K562 (cell line): ENCODE results near the gene WDFY2. TPM values are rescaled to one million over a fixed set of nuclear protein-coding genes. Genes with fewer than 3 reads are reported as not detected.
A peak's percentile ranks its signal among the peaks of the same experiment; 100 is the strongest.

Source experiments
- ARID4B ChIP-seq: sonication (generic); formaldehyde crosslinking; IDR thresholded peaks from 2 replicates; pipeline ENCODE4 v1.8.0; 2022; ENCODE audit warnings: mild to moderate bottlenecking, missing genetic modification reagents
- BACH1 ChIP-seq: fragments of 200-800 bp; sonication (Bioruptor generic); IDR thresholded peaks from 2 replicates; pipeline ENCODE4 v1.6.1; 2016; ENCODE audit warnings: missing genetic modification characterization, missing compliant biosample characterization
- C11orf30 ChIP-seq: fragments of 450-650 bp; IDR thresholded peaks from 2 replicates; pipeline ENCODE4 v1.6.1; 2016; ENCODE audit warnings: low read depth, mild to moderate bottlenecking
- CBFA2T3 ChIP-seq: fragments of 450-650 bp; IDR thresholded peaks from 2 replicates; pipeline ENCODE4 v1.6.1; 2017
- CTBP1 ChIP-seq: fragments of 450-650 bp; IDR thresholded peaks from 2 replicates; pipeline ENCODE4 v1.6.1; 2016; ENCODE audit warnings: borderline replicate concordance
- FOSL1 ChIP-seq: fragments of 200-800 bp; sonication (Bioruptor generic); conservative IDR thresholded peaks from 2 replicates; pipeline ENCODE4 v1.6.1; 2016; ENCODE audit warnings: missing genetic modification characterization, missing compliant biosample characterization
- HDAC6 ChIP-seq: IDR thresholded peaks from 2 replicates; pipeline ENCODE4 v1.6.1; 2012; ENCODE audit warnings: low read depth, mild to moderate bottlenecking, control low read depth, inconsistent platforms, low read length, moderate library complexity
- JUN ChIP-seq, 2 experiments: sonication (generic) in 1 of 2; formaldehyde crosslinking in 1 of 2; IDR thresholded peaks; 2 replicates each; pipeline versions ENCODE4 v1.6.1 to v1.8.0; 2012 to 2022; ENCODE audit warnings: borderline replicate concordance in 2 of 2, mild to moderate bottlenecking in 2 of 2, improper control_type of control experiment in 1 of 2, low read depth in 1 of 2, low read length in 1 of 2, missing genetic modification reagents in 1 of 2
- LEF1 ChIP-seq: fragments of 450-650 bp; IDR thresholded peaks from 2 replicates; pipeline ENCODE4 v1.6.1; 2016; ENCODE audit warnings: mild to moderate bottlenecking
- MAFK ChIP-seq: IDR thresholded peaks from 2 replicates; pipeline ENCODE4 v1.6.1; 2011; ENCODE audit warnings: low read length, improper control_type of control experiment
- NFE2L1 ChIP-seq: fragments of 450-650 bp; IDR thresholded peaks from 2 replicates; pipeline ENCODE4 v1.6.1; 2016; ENCODE audit warnings: missing genetic modification characterization, low read depth, mild to moderate bottlenecking, missing compliant biosample characterization, moderate library complexity, borderline replicate concordance
- NFYB ChIP-seq: IDR thresholded peaks from 2 replicates; pipeline ENCODE4 v1.6.1; 2011; ENCODE audit warnings: mild to moderate bottlenecking, moderate library complexity; ENCODE audit not compliant: insufficient read length; ENCODE audit errors: extremely low read depth
- RBM25 ChIP-seq: fragments of 200-400 bp; formaldehyde crosslinking; IDR thresholded peaks from 2 replicates; pipeline ENCODE4 v1.6.1; 2018; ENCODE audit warnings: low read length, low read depth, moderate library complexity; ENCODE audit not compliant: severe bottlenecking
- RFX1 ChIP-seq: fragments of 450-650 bp; IDR thresholded peaks from 2 replicates; pipeline ENCODE4 v1.6.1; 2016; ENCODE audit warnings: mild to moderate bottlenecking, moderate library complexity
- RFX5 ChIP-seq: IDR thresholded peaks from 2 replicates; pipeline ENCODE4 v1.6.1; 2011; ENCODE audit warnings: low read depth, mild to moderate bottlenecking, improper control_type of control experiment, low read length
- SMAD4 ChIP-seq: fragments of 250-450 bp; sonication (Bioruptor Pico); conservative IDR thresholded peaks from 2 replicates; pipeline ENCODE4 v1.8.0; 2021; ENCODE audit warnings: inconsistent platforms, mild to moderate bottlenecking, moderate library complexity
- SMARCA4 ChIP-seq: fragments of 450-650 bp; IDR thresholded peaks from 2 replicates; pipeline ENCODE4 v1.6.1; 2016
- SMC3 ChIP-seq: conservative IDR thresholded peaks from 2 replicates; pipeline ENCODE4 v1.6.1; 2011; ENCODE audit warnings: low read depth, low read length, improper control_type of control experiment; ENCODE audit not compliant: insufficient read depth
- TAF1 ChIP-seq: IDR thresholded peaks from 2 replicates; pipeline ENCODE4 v1.6.1; 2011; ENCODE audit warnings: mild to moderate bottlenecking, low read length, moderate library complexity; ENCODE audit not compliant: insufficient read depth, control insufficient read depth, severe bottlenecking; ENCODE audit errors: extremely low read depth
- TAF15 ChIP-seq: fragments of 200-400 bp; formaldehyde crosslinking; IDR thresholded peaks from 2 replicates; pipeline ENCODE4 v1.6.1; 2017; ENCODE audit warnings: mild to moderate bottlenecking, low read depth, low read length, moderate library complexity
- USF1 ChIP-seq: sonication (generic); formaldehyde crosslinking; IDR thresholded peaks from 2 replicates; pipeline ENCODE4 v1.9.0; 2022; ENCODE audit warnings: mild to moderate bottlenecking, missing genetic modification reagents
- ZFX ChIP-seq: sonication (generic); formaldehyde crosslinking; IDR thresholded peaks from 2 replicates; pipeline ENCODE4 v1.8.0; 2022; ENCODE audit warnings: mild to moderate bottlenecking, missing genetic modification reagents, moderate library complexity
- ZNF511 ChIP-seq: sonication (generic); formaldehyde crosslinking; IDR thresholded peaks from 2 replicates; pipeline ENCODE4 v1.8.0; 2022; ENCODE audit warnings: mild to moderate bottlenecking, missing genetic modification reagents
- ZNF586 ChIP-seq: fragments of 450-650 bp; formaldehyde crosslinking; conservative IDR thresholded peaks from 2 replicates; pipeline ENCODE4 v1.4.0; 2020; ENCODE audit warnings: mild to moderate bottlenecking, moderate library complexity
- polyA plus RNA-seq, 8 experiments: library from polyadenylated mRNA; depleted of rRNA in 4 of 8; stranded (reverse) in 5 of 8; unstranded in 3 of 8; fragments of >200 nt; fragmentation: Nextera tagmentation in 2 of 8; fragmentation: Illumina TruSeq in 1 of 8; extraction: Ambion mirVana in 2 of 8; extraction: Trizol in 1 of 8; gene quantifications; 2 replicates each; pipeline versions ENCODE4 v1.2.1 to v1.2.3, GENCODE V29; 2011 to 2014; ENCODE audit warnings: inconsistent platforms in 1 of 8, missing spikeins in 1 of 8
- total RNA-seq, 7 experiments: library from RNA; depleted of rRNA in 6 of 7; stranded (reverse); fragments of >200 nt in 6 of 7; fragmentation: Illumina TruSeq in 2 of 7; extraction: Trizol in 2 of 7; gene quantifications; 2 replicates each; pipeline versions ENCODE4 v1.2.1 to v1.2.3, GENCODE V29; 2011 to 2021; ENCODE audit warnings: low replicate concordance in 1 of 7

The WDFY2 gene
- total and polyA plus RNA-seq, 9 of the 15 experiments (the other 6 are each of a cell fraction or from before 2014, with no cell fraction given) = 0.66 to 6.4 (median 4.4) TPM

GRCh38 chr13:51793570-51794271 lies 209.5 kb downstream of the WDFY2 start (continued):
- no peak for TF ChIP-seq ARID4B (CRISPR knock-in tag)
- no peak for TF ChIP-seq TAF15
- peak; percentile 92 for TF ChIP-seq FOSL1
- peak; percentile 75; the same call in 1 of the 2 replicates for TF ChIP-seq JUN (IDR thresholded peaks at IDR 0.05; ENCODE audit: borderline replicate concordance, low read depth, low read length)
- TF ChIP-seq JUN (CRISPR knock-in tag; IDR thresholded peaks at IDR 0.05; ENCODE audit: borderline replicate concordance) = no peak
- TF ChIP-seq USF1 (CRISPR knock-in tag) = no peak
- peak; percentile 88 for TF ChIP-seq BACH1 (tag)
- TF ChIP-seq LEF1 = peak; percentile 50; the same call in 1 of the 2 replicates
- no peak for TF ChIP-seq RFX1
- peak; percentile 77 for TF ChIP-seq SMAD4
- no peak for TF ChIP-seq SMC3
- TF ChIP-seq ZFX = peak; percentile 65
- no peak for TF ChIP-seq TAF1
- TF ChIP-seq MAFK = peak; percentile 71; the same call in 1 of the 2 replicates
- TF ChIP-seq HDAC6 = no peak
- TF ChIP-seq NFYB = peak; percentile 14
- no peak for TF ChIP-seq RFX5
- TF ChIP-seq CTBP1 = 0 out of 2 replicates have a peak, but pooled peaks have one; percentile 12
- peak; percentile 88 for TF ChIP-seq C11orf30
- no peak for TF ChIP-seq ZNF586 (CRISPR knock-in tag)
- TF ChIP-seq CBFA2T3 = 0 out of 2 replicates have a peak, but pooled peaks have one; percentile 11
- TF ChIP-seq ZNF511 = no peak
- no peak for TF ChIP-seq RBM25
- peak; percentile 65 for TF ChIP-seq SMARCA4
- TF ChIP-seq NFE2L1 = peak; percentile 45; the same call in 1 of the 2 replicates
